Fibroblast of lung (primary cell): Measurements from ENCODE around the gene AQP2. TPM values are rescaled to one million over a fixed set of nuclear protein-coding genes. Genes with fewer than 3 reads are reported as not detected.

Experiments used
- DNase-seq, 2 donors: peaks; one replicate each; pipeline versions ENCODE4 v3.0.0 to v3.0.0-alpha.2; 2010; ENCODE audit warnings: low read depth in 2 of 2
- H2AFZ ChIP-seq: 2 replicates; pipeline ENCODE4 v1.5.1; 2012; ENCODE audit warnings: low read length, control low read depth, inconsistent platforms
- H3K27ac ChIP-seq: 2 replicates; pipeline ENCODE4 v1.5.1; 2011; ENCODE audit warnings: low read length, control low read depth; ENCODE audit not compliant: insufficient read depth
- H3K27me3 ChIP-seq: 2 replicates; pipeline ENCODE4 v1.5.1; 2011; ENCODE audit warnings: mild to moderate bottlenecking, low read length; ENCODE audit not compliant: control insufficient read depth, insufficient read depth
- H3K36me3 ChIP-seq: 2 replicates; pipeline ENCODE4 v1.5.1; 2011; ENCODE audit warnings: low read length; ENCODE audit not compliant: control insufficient read depth, insufficient read depth
- H3K4me1 ChIP-seq: 2 replicates; pipeline ENCODE4 v1.5.1; 2011; ENCODE audit warnings: low read length; ENCODE audit not compliant: control insufficient read depth, insufficient read depth; ENCODE audit errors: extremely low read depth
- H3K4me2 ChIP-seq: 2 replicates; pipeline ENCODE4 v1.5.1; 2011; ENCODE audit warnings: low read length, control low read depth; ENCODE audit not compliant: insufficient read depth; ENCODE audit errors: extremely low read depth
- H3K4me3 ChIP-seq, 4 experiments: fragments of 200-600 bp in 1 of 4; sonication (generic) in 1 of 4; replicated peaks in 1 of 4; 2 replicates each; pipeline ENCODE4 v1.5.1; 2011 to 2016; ENCODE audit warnings: low read length in 4 of 4, low read depth in 3 of 4, mild to moderate bottlenecking in 3 of 4, control low read depth in 2 of 4, inconsistent platforms in 1 of 4, mixed read lengths in 1 of 4; ENCODE audit not compliant: insufficient read depth in 1 of 4; ENCODE audit errors: control extremely low read depth in 1 of 4
- H3K79me2 ChIP-seq: 2 replicates; pipeline ENCODE4 v1.5.1; 2012; ENCODE audit warnings: mild to moderate bottlenecking, low read length, inconsistent platforms; ENCODE audit not compliant: control insufficient read depth, insufficient read depth
- H3K9ac ChIP-seq: 2 replicates; pipeline ENCODE4 v1.5.1; 2011; ENCODE audit warnings: mild to moderate bottlenecking, low read length, control low read depth; ENCODE audit not compliant: insufficient read depth
- H3K9me3 ChIP-seq: 2 replicates; pipeline ENCODE4 v1.5.1; 2012; ENCODE audit warnings: low read depth, low read length; ENCODE audit not compliant: control insufficient read depth, insufficient read depth
- H4K20me1 ChIP-seq: 2 replicates; pipeline ENCODE4 v1.5.1; 2011; ENCODE audit warnings: low read length; ENCODE audit not compliant: control insufficient read depth, insufficient read depth; ENCODE audit errors: extremely low read depth
- EZH2 ChIP-seq: IDR thresholded peaks from 2 replicates; pipeline ENCODE4 v1.5.1; 2012; ENCODE audit warnings: low read length, control low read depth, mild to moderate bottlenecking; ENCODE audit errors: missing control alignments
- polyA plus RNA-seq, 2 donors: library from polyadenylated mRNA; depleted of rRNA in 1 of 2; stranded (reverse) in 1 of 2; unstranded in 1 of 2; fragments of >200 nt; gene quantifications; 2 replicates each; pipeline ENCODE4 v1.2.1, GENCODE V29; 2011 to 2012; ENCODE audit warnings: missing spikeins in 1 of 2
- total RNA-seq: library from RNA; depleted of rRNA; stranded (reverse); fragments of >200 nt; gene quantifications from 2 replicates; pipeline ENCODE4 v1.2.1, GENCODE V29; 2014
- TF ChIP-seq, protein P1 (sequence below), 2 donors: IDR thresholded peaks in 1 of 2; conservative IDR thresholded peaks in 1 of 2; 1 replicate in 1 of 2; 2 replicates in 1 of 2; pipeline ENCODE4 v1.5.1; 2011 to 2012; ENCODE audit warnings: low read length in 2 of 2, control low read depth in 1 of 2, inconsistent platforms in 1 of 2, low read depth in 1 of 2, mild to moderate bottlenecking in 1 of 2

The AQP2 gene
- total and polyA plus RNA-seq, 2 donors (not counting 1 experiment from before 2014, with no cell fraction given): not detected

DNA sequence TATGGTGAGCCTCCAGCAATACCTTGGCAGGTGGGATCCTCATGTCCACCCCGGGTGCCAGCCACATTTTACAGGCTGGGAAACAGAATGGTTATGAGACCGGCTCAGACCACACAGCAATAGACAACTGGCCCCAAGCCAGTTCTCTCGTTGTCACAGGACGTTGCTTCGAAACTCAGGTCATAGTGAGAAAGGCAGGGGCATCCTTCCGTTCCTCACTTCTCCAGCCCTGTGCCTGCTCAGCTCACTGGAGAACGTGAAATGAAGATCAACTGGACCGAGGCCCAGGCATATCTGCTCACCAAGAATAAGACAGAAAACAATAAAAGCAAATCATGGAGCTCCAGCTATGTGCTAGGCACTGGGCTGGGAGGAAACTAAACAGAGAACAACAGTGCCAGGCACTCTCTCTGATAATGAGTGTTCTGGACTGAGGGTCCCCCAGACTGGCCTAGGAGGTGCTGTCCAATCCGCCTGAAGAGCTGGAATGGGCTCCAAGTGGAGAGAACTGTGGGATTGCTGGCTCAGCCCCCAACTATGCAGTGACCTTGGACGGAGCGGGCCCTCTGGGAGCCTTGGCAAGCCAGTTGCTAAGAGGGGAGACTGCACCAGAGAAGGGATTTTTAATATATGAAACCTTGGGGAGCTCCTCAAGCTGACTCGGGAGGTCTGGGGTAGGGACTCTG, 28.0 kb upstream of the AQP2 start:
- no peak for TF ChIP-seq EZH2
- TF ChIP-seq, protein P1, sequence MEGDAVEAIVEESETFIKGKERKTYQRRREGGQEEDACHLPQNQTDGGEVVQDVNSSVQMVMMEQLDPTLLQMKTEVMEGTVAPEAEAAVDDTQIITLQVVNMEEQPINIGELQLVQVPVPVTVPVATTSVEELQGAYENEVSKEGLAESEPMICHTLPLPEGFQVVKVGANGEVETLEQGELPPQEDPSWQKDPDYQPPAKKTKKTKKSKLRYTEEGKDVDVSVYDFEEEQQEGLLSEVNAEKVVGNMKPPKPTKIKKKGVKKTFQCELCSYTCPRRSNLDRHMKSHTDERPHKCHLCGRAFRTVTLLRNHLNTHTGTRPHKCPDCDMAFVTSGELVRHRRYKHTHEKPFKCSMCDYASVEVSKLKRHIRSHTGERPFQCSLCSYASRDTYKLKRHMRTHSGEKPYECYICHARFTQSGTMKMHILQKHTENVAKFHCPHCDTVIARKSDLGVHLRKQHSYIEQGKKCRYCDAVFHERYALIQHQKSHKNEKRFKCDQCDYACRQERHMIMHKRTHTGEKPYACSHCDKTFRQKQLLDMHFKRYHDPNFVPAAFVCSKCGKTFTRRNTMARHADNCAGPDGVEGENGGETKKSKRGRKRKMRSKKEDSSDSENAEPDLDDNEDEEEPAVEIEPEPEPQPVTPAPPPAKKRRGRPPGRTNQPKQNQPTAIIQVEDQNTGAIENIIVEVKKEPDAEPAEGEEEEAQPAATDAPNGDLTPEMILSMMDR (conservative IDR thresholded peaks at IDR 0.05 in 1 of 2, IDR thresholded peaks at IDR 0.05 in 1 of 2; ENCODE audit: low read depth in 1 of 2, low read length in 2 of 2): no peak
- no peak overlapping the region for H3K27ac ChIP-seq
- DNase-seq: no peak
- H3K79me2 ChIP-seq: no peaks in the 10 kb centered on the region
- H3K4me3 ChIP-seq: no peak overlapping the region
- no peaks in the 10 kb centered on the region for H3K36me3 ChIP-seq
- no peaks in the 10 kb centered on the region for H4K20me1 ChIP-seq
- no peaks in the 10 kb centered on the region for H3K27me3 ChIP-seq
- H3K9me3 ChIP-seq: no peaks in the 10 kb centered on the region
- no peak overlapping the region for H3K4me2 ChIP-seq
- H3K4me1 ChIP-seq: no peaks in the 10 kb centered on the region
- H3K9ac ChIP-seq: no peak overlapping the region
- no peak overlapping the region for H2AFZ ChIP-seq

DNA sequence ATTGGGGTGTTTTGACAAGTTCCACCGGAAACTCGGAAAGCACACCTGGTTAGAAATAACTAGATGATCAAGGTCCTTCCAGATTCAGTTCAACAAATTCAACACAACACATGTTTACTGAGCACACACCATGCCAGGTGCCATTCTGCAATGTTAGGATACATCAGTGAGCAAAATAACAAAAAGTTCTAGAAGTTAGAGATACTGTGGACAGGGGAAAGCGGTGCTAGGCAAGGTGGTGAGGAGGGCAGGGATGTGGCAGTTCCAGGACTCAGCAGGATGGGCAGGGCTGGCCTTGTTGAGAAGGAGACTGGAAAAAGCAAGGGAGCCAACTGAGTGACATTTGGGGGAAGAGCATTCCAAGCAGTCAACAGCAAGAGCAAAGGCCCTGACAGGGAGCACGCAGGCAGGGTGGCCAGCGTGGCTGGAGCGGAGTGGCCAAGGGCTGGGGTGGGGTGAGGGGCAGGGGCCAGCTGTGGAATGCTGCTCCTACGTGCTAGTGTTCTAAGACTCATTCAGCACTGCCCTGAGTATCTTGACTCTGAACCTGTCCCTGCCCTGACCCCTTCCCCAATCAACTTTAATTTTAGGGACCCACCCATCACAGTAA, 27.4 kb upstream of the AQP2 start:
- Histone ChIP-seq H3K4me2 (no peak overlapping the region), H3K27me3 (no peaks in the 10 kb centered on the region), H3K36me3 (no peaks in the 10 kb centered on the region), H3K79me2 (no peaks in the 10 kb centered on the region), H3K9ac (no peak overlapping the region), H3K9me3 (no peaks in the 10 kb centered on the region), H2AFZ (no peak overlapping the region), H3K27ac (no peak overlapping the region), H3K4me1 (no peaks in the 10 kb centered on the region), H4K20me1 (no peaks in the 10 kb centered on the region), H3K4me3 (no peak overlapping the region)
- no peak for DNase-seq
- TF ChIP-seq, protein P1 (conservative IDR thresholded peaks at IDR 0.05 in 1 of 2, IDR thresholded peaks at IDR 0.05 in 1 of 2; ENCODE audit: low read depth in 1 of 2, low read length in 2 of 2): no peak
- TF ChIP-seq EZH2: no peak

DNA sequence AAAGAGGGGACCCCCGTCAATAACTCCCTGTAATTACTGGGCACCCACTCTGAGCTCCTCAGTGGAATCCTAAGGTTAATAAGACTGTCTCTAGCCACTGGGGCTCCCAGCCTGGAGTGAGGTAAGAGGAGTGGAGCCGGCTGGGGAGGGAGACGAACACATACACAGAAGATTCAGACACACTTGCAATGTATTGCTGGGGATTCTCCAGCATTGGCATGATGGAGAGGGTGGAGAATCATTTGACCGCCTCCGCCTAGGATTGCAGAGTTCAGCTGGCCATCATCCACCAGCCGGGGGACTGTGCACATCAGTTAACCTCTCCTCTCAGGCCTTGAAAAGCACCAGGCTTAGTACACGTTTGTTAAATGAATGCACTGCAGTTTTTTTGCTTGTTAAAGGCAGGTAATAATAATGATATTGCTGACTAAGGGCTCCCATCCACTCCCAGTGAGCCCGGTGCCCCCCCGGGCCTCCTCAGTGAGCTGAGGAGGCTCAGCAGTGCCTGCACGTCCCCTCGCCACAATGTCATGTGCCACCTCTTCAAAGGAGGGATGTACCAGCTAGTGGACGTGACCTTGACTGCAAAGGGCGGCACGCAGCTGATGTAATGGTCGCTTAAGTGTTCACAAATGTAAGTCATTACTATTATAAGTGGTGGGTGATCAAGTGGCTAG, 26.5 kb upstream of the AQP2 start:
- no peak overlapping the region for H2AFZ ChIP-seq
- no peaks in the 10 kb centered on the region for H3K4me1 ChIP-seq
- H3K27me3 ChIP-seq: no peaks in the 10 kb centered on the region
- TF ChIP-seq, protein P1 (conservative IDR thresholded peaks at IDR 0.05 in 1 of 2, IDR thresholded peaks at IDR 0.05 in 1 of 2; ENCODE audit: low read depth in 1 of 2, low read length in 2 of 2): no peak
- TF ChIP-seq EZH2: no peak
- no peak for DNase-seq
- no peak overlapping the region for H3K4me2 ChIP-seq
- H3K4me3 ChIP-seq: no peak overlapping the region
- H3K9me3 ChIP-seq: no peaks in the 10 kb centered on the region
- H3K36me3 ChIP-seq: no peaks in the 10 kb centered on the region
- H3K79me2 ChIP-seq: no peaks in the 10 kb centered on the region
- no peak overlapping the region for H3K27ac ChIP-seq
- no peaks in the 10 kb centered on the region for H4K20me1 ChIP-seq
- no peak overlapping the region for H3K9ac ChIP-seq
